ENCODE data around the gene TNFSF15.

DNA sequence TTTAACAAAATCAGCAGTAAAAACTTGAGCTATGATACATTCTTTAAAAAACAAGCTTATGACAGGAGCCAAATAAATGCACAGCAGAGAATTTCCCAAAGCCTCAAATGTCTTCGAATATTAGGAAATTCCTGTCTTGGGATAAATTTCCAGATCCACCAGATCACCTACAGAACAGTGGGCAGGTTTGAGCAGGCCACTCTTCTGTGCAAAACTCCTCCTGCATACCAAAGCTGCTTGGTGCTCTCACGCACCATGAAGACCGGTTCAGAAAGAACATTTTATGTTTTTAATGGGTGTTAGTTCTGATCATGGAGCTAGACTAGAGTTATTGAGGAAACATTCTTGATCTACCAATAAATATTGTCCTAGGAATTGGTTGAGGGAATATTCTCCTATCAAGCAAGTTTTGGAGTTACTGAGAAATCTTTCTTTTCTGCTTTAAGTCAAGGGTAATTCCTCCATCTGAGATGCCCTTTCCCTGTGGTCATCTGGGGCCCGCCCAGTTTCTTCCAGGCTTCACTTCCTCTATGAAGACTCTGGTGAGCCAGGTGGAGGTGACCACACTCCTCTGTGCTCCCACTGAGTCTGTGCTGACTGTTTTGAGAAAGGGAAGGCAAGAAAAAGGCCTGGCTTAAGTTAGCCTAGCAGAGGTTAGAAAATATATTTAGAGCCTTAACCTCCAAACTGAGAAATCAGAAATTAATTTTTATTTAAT, 17.9 kb downstream of the TNFSF15 start:
- TF ChIP-seq CTCF (IDR thresholded peaks at IDR 0.05) (no peak), POLR2A (IDR thresholded peaks at IDR 0.05) (no peak)

Data from uterus (tissue), 2 donors.